Osteocyte (in vitro differentiated cells): ENCODE measurements around the gene CDKN2C. TPM values are rescaled to one million over a fixed set of nuclear protein-coding genes. Genes with fewer than 3 reads are reported as not detected.

ENCODE experiments used
- DNase-seq: peaks from one replicate; pipeline ENCODE4 v3.0.0; 2021; ENCODE audit warnings: mixed read lengths; ENCODE audit not compliant: unreplicated experiment; ENCODE audit errors: extremely low spot score
- H3K27ac Mint-ChIP-seq: one replicate; pipeline ENCODE4 v1.8.0; 2021; ENCODE audit warnings: mild to moderate bottlenecking, mixed read lengths; ENCODE audit not compliant: unreplicated experiment
- H3K27me3 Mint-ChIP-seq: one replicate; pipeline ENCODE4 v1.8.0; 2021; ENCODE audit warnings: mixed read lengths; ENCODE audit not compliant: unreplicated experiment
- H3K36me3 Mint-ChIP-seq: one replicate; pipeline ENCODE4 v1.8.0; 2021; ENCODE audit warnings: mixed read lengths; ENCODE audit not compliant: unreplicated experiment
- H3K4me1 Mint-ChIP-seq: one replicate; pipeline ENCODE4 v1.8.0; 2021; ENCODE audit warnings: mixed read lengths; ENCODE audit not compliant: unreplicated experiment
- H3K4me3 Mint-ChIP-seq: one replicate; pipeline ENCODE4 v1.8.0; 2021; ENCODE audit warnings: mild to moderate bottlenecking, moderate library complexity, mixed read lengths; ENCODE audit not compliant: unreplicated experiment
- H3K9me3 Mint-ChIP-seq: one replicate; pipeline ENCODE4 v1.8.0; 2021; ENCODE audit warnings: mixed read lengths; ENCODE audit not compliant: unreplicated experiment
- total RNA-seq: library from RNA; stranded (reverse); gene quantifications from 2 replicates; pipeline ENCODE4 v1.2.1, GENCODE V29; 2021
- TF ChIP-seq, protein P1 (sequence below): fragments of 200-600 bp; sonication (generic); IDR thresholded peaks from 2 replicates; pipeline ENCODE4 v1.5.0; 2021; ENCODE audit warnings: antibody characterized with exemption, mild to moderate bottlenecking, moderate library complexity

Gene CDKN2C
- total RNA-seq, 1 donor from 2014 or later, result 9.2 TPM

DNA sequence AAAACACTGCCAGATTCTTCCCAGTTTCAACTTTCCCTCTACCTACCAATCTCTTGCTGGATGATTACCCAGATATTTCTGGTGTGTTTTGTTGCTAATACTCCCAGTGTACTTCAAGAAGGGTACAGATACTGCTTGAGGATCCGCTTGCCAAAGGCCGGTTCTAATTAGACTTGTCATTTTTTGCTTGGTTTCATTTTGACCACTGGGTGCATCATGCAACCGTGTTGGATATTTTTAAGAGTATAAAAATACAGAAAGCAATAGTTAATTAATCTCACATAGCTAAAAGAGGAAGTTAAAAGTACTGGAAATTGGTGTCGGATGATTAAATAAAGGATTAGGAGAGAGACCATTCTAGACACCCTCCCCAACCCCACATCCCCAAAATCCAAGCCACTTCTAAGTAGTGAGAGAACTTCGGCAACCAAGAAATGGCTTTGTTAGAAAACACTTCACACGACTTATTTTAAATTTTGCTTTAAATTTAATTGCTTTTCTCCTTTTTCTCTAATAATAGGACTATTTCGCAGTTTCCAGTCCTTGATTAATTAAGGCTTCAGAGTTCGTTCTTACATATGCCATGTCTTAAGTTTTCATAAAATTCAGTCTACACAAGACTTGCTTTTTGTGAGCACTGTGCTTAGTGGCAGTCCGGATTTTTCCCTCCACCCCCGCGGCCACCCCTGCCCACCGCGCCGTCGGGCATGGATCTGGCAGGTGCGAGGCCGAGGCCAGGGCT lies 2.5 kb upstream of the CDKN2C start:
- Mint-ChIP-seq H3K36me3 (no peaks in the 10 kb centered on the region), H3K4me1 (peaks cover 20% of the 10 kb centered on the region), H3K27ac (peak overlapping the region; percentile 96), H3K27me3 (no peaks in the 10 kb centered on the region), H3K9me3 (no peaks in the 10 kb centered on the region), H3K4me3 (peak overlapping the region; percentile 98)
- DNase-seq, result no peak
- TF ChIP-seq, protein P1, sequence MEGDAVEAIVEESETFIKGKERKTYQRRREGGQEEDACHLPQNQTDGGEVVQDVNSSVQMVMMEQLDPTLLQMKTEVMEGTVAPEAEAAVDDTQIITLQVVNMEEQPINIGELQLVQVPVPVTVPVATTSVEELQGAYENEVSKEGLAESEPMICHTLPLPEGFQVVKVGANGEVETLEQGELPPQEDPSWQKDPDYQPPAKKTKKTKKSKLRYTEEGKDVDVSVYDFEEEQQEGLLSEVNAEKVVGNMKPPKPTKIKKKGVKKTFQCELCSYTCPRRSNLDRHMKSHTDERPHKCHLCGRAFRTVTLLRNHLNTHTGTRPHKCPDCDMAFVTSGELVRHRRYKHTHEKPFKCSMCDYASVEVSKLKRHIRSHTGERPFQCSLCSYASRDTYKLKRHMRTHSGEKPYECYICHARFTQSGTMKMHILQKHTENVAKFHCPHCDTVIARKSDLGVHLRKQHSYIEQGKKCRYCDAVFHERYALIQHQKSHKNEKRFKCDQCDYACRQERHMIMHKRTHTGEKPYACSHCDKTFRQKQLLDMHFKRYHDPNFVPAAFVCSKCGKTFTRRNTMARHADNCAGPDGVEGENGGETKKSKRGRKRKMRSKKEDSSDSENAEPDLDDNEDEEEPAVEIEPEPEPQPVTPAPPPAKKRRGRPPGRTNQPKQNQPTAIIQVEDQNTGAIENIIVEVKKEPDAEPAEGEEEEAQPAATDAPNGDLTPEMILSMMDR, result no peak

DNA sequence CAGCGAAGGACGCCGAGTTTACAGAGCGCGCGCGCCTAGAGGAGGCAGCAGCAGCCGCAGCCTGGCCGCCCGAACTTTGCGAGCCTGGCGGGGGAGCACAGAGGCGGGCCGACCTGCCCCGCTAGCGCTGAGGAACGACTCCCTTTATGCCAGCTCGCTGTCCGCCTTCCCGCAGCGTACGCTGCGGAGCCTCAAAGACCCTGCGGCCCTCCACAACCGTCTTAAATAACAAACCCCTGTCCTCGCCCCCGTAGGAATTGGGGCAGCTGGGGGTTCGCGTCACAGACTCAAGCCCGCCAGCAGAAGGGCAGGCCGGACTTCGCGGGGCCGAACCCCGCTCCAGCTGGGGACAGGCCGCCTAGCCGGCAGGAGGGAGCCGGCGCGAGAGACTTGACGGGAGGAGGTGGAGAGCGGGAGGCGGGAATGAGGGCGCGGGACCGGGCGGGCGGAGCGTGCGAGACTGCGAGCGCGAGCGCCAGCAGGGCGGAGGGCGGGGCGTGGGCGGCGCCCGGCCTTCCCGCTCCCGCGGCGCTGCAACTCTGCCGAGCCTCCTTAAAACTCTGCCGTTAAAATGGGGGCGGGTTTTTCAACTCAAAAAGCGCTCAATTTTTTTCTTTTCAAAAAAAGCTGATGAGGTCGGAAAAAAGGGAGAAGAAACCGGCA lies 1.8 kb upstream of the CDKN2C start:
- TF ChIP-seq, protein P1, result peak; percentile 56
- Mint-ChIP-seq H3K27ac (peak overlapping the region; percentile 96), H3K9me3 (no peaks in the 10 kb centered on the region), H3K4me3 (peak overlapping the region; percentile 98), H3K4me1 (peaks cover 24% of the 10 kb centered on the region), H3K36me3 (no peaks in the 10 kb centered on the region), H3K27me3 (no peaks in the 10 kb centered on the region)
- peak; percentile 96 for DNase-seq

DNA sequence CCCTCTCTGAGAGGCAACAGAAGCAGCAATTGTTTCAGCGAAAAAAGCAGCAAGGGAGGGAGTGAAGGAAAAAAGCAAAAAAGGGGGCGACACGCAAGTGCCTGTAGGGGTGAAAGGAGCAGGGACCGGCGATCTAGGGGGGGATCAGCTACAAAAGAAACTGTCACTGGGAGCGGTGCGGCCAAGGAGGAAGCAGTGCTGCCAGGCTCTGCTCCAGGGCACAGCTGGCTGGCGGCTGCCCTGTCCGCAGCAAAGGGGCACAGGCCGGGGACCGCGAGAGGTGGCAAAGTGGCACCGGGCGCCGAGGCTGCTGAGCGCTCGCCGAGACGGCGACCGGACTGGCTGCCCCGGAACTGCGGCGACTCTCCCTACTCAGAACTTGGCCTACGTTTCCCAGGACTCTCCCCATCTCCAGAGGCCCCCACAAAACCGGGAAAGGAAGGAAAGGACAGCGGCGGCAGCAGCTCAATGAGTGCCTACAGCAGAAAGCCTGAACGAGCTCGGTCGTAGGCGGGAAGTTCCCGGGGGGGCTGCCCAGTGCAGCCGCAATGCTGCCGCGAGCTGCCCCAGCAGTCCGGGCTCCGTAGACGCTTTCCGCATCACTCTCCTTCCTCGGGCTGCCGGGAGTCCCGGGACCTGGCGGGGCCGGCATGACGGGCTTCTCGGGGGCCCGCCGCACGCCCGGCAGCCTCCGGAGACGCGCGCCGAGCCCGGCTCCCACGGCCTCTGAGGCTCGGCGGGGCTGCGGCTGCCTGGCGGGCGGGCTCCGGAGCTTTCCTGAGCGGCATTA lies 1.0 kb upstream of the CDKN2C start:
- H3K9me3 Mint-ChIP-seq, result no peaks in the 10 kb centered on the region
- peak overlapping the region; percentile 98 for H3K4me3 Mint-ChIP-seq
- TF ChIP-seq, protein P1, result no peak
- no peaks in the 10 kb centered on the region for H3K27me3 Mint-ChIP-seq
- no peak for DNase-seq
- peak overlapping the region; percentile 97 for H3K27ac Mint-ChIP-seq
- no peaks in the 10 kb centered on the region for H3K36me3 Mint-ChIP-seq
- H3K4me1 Mint-ChIP-seq, result peaks cover 29% of the 10 kb centered on the region

DNA sequence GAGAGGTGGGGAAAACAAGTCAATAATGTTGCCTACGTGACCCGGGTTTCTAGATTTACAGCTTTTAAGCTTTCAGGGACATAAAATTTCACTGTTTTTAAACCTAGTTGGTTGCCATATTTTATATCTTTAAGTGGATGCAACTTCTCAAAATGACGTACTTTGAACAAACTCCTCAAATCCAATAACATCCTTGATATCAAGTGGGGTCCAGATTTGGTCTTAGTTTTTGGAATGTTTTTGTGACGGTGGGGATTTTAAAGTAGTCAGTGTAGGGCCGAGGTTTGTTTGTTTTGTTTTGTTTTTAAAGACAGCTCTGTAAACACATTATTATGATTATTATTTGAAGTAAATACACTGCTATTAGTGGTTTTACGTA lies 453 bp downstream of the CDKN2C start:
- peak overlapping the region; percentile 98 for H3K4me3 Mint-ChIP-seq
- H3K36me3 Mint-ChIP-seq, result no peaks in the 10 kb centered on the region
- peaks cover 29% of the 10 kb centered on the region for H3K4me1 Mint-ChIP-seq
- H3K9me3 Mint-ChIP-seq, result no peaks in the 10 kb centered on the region
- TF ChIP-seq, protein P1, result no peak
- H3K27me3 Mint-ChIP-seq, result no peaks in the 10 kb centered on the region
- DNase-seq, result no peak
- H3K27ac Mint-ChIP-seq, result peak overlapping the region; percentile 97
